Central memory CD4-positive, alpha-beta T cell (primary cell): ENCODE data around the gene ATP1A4.

ENCODE experiments used
- DNase-seq: peaks from one replicate; pipeline ENCODE4 v3.0.0; 2022

Gene ATP1A4

DNA sequence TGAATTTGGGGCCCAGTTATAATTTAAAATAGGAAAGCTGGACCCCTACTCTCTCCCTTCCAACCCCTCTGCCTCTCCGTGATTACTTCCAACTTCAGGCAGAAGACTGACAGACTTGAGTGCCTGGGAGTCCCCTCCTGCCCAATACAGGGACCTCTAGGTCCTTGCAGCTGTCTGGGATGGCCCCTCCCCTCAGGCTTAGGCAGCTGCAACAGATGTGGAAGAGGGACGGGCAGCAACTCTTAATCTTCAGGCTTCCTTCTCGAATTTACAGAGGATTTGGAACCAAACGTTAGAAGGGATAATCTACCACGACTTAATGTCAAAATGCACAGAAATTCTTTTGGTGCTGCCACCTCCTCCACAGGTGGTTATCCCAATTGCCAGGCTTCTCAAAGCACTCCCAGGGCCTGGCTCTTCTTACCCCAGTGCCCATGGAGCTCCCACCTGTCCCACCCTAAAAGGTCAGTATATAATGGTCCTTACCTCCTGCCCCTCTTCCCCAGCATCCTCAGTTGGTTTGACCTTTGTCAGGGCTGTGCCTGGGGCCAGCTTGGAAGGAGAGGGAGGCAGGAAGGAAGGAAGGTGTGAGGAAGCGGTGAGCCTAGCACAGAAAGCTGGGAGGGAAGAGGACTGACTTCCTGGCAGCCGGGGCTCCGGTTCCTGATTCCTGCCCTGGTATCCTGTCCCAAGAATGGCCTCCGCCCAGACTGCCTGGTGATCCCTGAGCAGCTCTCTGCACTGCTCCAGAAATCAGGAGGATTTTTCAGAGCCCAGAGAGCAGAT is 56.6 kb downstream of the ATP1A4 start:
- DNase-seq = no peak

DNA sequence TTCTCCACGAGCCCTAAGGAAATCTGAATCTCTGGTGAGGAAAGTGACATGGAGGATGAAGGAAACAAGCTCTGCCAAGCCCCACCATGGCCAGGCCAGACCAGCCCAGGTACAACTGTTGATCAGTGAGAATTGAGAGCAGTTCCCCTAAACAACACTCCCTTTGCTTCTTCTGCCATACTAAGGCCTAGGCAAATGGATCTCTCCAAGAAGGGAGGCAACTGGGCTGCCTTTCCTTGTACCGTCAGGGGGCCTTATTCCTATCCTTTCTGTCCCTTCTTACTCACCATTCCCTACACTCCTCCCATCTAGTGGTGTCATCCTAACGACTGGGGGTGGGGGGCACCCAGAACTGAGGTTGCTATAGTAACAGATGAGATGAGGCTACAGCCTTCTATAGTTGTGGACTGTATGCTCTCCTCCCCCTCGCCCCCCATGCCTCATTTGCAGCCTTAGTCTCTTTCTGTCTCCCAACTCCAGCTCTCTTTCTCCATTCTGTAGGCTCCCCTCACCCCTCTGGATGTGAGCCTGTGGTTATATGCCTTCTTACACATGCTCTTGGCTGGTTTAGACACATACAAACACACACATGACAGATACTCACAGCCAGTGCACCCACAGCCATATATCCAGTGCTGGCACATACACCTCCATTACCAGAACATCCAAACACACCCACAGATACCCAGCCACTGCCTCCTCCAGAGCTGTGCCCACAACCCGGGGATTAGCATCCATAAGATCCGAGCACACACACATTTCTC is 57.3 kb downstream of the ATP1A4 start:
- DNase-seq = no peak

DNA sequence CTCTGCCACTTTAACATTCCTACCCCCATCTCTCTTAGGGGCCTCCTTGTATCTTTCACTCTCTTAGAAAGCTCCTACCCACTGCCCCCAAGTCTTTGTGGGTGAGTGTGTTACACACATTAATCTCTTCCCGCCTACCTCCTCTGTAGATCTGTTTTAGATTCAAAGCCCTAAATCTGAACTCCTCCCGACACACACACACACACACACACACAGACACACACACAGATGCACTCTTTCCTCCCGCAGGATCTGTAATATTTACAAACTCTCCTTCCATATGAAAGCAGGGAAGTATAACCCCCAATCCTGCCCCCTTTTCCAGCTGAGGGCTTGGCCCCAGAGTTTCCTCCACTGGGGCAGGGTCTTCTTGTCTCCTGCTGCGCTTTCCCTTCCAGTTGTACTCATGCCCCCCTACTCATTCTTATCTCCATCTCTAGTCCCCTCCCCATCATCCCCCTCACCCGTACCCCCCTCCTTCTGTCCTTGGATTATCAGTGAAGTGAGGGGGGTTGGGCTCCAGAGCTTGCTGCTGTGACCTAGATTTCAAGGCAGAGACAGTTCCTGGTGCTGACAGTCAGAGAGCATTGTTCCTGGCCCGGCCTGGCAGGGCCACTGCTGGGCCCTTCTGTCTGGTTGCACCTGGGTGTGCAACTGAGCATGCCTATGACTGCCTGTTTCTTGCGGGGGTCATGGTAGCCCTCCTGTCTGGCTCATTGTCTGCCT is 58.1 kb downstream of the ATP1A4 start:
- no peak for DNase-seq

DNA sequence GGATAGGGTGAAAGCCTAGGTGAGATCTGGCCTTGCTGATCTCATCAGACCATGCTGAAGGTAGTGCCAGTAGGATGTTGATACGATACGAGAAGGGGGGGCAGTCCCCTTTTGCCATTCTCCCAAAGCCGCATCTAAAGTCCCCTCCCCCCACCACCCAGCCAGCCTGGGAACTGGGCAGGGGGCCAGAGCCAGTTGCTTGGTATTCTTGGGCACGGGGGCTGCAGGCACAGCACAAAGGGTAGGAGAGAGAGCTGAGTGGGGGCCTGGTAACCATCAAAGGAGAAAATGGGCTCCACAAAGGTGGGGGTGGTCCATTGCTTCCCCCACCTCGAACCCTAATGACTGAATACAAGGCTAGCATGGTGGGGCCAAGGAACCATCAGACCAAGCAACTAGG is 59.2 kb downstream of the ATP1A4 start:
- no peak for DNase-seq

DNA sequence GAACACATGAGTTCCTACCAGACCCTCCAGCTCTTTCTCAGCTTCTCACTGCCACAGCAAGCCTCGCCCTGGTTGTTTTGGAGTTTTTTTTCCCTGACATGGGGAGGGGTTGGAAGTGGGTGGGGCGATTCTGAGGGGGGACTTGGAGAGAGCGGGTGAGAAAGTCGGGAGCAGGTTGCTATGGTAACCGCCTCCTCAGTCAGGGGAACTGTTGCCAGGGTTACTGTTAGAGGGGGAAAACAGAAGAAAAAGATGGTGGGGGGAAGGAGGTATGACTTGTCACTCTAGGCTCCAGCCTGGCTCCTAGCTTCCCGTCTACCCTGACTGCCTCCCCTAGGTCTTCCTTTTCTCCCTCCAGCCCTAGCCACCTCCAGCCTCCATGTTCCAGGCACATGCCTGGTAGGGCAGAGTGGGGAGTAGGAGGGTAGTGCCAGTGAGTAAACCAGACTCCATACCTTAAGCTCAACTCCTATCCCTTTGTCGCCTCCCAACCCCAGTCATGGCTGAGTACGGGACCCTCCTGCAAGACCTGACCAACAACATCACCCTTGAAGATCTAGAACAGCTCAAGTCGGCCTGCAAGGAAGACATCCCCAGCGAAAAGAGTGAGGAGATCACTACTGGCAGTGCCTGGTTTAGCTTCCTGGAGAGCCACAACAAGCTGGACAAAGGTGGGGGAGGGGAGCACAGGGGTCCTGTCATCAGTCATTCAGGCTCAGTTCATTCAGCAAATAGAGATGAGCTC is 59.8 kb downstream of the ATP1A4 start:
- no peak for DNase-seq

DNA sequence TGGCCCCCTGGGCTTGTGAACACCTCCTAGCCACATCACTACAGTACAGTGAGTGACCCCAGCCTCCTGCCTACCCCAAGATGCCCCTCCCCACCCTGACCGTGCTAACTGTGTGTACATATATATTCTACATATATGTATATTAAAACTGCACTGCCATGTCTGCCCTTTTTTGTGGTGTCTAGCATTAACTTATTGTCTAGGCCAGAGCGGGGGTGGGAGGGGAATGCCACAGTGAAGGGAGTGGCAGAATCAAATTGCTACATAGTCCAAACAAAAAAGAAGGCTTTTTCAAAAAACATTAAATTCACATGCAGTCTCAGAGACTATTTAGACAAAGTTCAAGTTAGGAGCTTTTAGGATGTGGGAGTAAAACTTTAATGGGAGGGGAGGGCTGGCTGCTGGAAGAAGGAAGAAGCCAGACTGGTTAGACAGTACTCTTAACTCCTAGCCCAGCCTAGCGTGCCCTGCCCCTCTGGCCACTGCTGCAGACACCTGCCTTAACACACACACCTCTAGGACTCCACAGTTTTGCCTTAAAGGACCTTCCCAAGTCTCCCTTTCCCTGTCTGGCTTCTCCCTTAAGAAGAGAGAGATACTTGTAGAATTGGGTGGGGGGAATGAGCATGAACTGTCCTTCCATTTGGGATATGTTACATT is 63.2 kb downstream of the ATP1A4 start:
- no peak for DNase-seq

DNA sequence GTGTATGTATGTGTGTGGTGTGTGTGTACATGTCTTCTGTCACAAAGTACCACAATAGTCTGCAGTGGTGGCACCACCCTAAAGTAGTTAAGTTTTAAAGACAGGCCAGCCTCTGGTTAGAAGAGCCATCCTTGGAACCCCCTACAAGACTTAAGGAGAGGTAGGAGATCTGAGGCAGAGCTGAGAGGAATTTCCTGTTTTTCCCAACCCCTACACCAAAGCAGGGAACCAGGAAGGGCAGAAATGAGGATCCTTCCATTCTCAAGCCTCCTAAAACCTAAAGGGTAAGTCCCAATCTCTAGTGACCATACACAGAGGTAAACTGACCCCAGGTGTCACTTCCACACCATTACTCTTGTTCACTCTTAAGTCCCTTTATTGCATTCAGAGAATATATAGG is 64.9 kb downstream of the ATP1A4 start:
- DNase-seq = no peak

DNA sequence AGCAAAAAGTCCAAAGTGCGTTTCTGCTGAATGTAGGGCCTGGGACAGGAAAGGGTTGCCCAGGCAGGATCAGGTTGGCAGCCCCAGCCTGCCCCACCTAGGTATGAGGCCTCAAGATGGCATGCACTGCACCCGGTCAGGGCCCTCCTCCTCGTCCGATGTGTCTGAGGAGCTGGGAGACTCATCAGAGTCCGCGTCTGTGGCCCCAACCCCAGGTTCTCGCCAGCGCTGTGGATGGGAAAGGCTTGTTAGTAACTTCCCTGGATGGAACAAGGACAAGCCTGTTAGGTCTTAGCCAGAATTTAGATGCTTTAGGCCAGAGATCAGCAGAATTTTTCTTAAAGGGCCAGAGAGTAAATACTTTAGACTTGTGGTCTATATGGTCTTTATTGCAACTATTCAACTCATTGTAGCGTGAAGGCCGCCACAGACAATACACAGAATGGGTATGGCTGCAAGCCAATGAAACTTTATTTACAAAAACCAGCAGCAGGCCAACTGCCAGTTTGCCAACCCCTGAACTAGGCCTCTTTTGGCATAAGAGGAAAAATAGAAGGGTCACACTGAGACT is 66.2 kb downstream of the ATP1A4 start:
- DNase-seq = no peak

DNA sequence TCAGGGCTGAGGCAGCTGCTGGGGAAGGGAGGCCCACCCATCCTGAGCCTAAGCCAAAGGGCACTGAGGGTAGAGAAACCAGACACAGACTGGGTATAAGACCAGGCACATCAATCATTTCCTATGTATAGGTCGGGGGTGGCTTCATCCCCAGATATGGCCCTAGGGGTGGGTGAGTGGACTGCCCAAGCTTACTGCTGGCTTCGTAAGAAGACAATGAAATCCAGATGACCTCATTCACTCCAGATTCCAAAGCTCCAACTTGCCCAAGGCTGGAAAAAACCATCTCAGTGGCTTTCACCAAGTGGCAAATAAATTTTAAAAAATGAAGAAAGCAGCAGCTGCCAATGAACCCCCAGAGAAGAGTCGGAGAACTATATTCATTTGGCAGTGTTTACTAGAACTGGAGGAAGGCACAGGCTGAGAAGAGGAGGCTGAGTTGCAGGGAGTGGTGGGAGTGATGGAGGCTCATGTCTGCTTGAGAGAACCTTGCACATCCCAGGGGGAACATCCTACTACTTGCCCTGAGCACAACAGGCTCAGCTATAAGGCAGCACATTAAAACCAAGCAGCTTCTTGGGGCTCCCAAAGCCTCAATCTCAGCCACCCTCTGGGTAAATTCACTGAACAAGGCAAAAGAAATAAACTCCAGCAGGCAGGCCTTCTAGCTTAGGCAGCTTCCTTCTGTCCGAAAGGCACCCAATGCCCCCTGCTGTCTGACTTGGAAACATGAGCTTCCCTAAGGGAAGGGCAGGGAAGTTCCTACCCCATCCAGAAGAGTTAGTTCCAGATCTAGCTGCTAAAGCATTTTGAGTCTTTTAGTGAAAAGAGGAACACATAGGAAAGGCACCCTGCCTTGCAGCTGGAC is 67.9 kb downstream of the ATP1A4 start:
- no peak for DNase-seq

DNA sequence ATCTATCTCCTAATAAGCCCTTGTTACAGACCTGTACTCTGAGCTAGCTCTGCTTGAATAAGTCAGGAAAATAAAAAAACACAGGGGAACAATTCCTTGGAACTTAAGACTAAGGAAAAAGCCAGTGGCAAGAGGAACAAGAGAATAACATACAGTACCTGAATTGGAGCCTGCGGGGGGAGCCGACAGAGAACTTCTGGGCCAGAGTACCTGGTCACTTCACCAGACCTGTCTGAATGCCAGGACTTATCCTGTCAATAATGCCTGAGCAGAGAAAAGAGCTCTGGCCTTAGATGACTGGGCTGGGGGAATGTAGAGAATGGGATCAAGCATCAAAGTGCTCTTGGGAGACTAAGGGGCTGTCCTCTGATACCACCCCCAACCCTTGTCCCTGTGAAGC is 68.9 kb downstream of the ATP1A4 start:
- DNase-seq = no peak

DNA sequence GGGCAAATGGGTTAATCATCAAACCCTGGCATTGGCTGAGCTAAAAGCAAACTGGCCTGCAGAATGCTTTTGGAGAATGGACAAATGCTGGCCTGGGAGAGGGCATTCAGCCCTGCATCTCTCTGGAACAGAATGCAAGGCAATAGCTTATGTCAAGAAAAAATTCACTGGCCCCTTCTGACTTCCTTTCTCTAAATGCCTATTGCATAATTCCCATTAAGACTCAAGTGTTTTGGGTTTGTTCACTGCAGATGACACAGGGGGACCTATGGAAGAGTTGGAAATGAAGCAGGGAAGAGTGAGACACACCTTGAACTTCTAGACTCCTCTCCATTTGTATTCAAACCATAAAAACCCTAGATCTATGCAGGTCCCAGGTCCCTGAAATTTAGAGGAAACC is 69.7 kb downstream of the ATP1A4 start:
- no peak for DNase-seq

DNA sequence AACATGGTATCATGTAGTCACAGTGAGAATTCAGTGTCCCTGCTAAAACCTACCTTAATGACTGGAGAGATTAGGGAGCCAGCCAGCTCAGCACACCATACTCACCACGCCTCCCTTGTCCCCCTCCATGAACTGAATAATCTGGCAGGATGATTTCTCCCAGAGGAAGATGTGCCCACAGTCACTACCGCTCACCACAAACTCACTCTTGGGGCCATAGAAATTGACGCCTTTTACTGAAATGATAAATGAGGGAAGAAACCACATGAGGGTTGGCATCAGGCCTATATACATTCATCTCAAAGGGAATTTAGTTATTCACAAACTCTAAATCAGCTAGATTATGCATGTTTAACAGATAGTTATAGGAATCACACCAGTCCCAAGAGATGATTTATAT is 71.1 kb downstream of the ATP1A4 start:
- DNase-seq = no peak

DNA sequence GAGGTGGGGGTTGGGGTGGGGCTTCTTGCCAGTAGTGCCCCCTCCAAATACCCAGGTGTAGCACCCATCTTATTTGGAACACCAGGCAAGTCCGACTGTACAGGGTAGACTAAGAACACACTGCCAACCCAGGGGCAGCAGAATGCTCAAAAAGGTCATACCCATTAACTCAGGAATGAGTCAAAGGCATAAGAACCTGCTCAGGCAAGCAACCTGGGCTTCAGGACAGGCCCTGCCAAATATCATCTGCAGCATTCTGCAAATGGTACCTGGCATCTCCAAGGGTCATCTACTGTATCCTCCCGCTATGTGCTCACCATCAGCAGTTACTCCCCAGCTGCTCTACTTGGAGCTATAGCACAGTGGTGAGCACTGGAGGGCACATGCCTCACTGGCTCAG is 73.2 kb downstream of the ATP1A4 start:
- no peak for DNase-seq

DNA sequence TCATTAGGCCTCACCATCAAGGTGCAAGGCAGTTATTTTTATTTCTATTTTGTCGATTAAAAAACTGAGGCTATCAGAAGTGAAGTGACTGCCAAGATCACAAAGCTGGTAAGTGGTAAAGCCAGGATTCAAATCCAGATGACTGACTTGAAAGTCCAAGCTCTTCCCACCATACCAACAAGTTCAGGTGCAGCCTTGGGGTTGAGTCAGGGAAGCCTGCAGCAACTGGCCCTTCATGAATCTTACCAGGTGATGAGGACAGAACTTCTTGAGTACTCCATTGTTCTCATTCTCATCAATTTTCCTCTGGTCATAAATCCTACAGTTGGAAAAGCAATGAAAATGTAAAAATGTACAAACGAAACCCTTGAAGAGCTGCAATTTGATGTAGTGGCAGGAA is 73.9 kb downstream of the ATP1A4 start:
- DNase-seq = no peak

DNA sequence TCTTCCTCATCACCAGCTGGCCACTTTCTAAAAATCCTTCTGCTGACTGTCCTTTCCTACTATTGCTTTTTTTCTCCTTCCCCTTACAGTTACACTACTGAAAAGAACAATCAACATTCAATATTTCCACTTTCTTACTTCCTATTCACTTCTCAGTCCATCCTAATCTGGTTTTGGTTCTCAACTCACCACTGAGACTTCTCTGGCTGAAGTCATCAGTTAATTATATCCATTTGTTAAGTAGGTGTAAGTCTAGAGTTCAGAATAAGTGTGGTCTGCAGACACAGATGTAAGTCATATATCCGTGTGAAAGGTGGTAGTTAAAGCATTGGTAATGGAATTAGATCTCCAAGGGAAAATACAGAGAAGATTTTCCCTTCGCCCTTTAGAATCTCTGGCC is 75.2 kb downstream of the ATP1A4 start:
- DNase-seq = no peak

DNA sequence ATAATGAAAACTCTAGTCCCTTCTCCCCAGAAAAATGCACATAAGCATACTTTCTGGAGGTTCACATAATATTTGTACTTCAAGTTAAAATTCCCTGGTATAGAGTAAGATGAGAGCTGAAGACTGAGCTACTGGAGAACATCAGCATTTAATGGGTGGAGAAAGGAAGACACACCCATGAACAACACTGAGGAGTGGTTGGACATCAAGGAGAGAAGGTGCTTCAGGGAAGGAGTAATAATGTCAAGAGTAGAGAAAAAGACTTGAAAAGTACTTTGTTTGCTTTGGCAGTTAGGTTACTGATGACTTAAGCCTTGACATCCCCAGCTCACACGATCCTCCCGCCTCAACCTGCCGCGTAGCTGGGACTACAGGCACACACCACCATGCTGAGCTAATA is 75.6 kb downstream of the ATP1A4 start:
- DNase-seq = no peak

DNA sequence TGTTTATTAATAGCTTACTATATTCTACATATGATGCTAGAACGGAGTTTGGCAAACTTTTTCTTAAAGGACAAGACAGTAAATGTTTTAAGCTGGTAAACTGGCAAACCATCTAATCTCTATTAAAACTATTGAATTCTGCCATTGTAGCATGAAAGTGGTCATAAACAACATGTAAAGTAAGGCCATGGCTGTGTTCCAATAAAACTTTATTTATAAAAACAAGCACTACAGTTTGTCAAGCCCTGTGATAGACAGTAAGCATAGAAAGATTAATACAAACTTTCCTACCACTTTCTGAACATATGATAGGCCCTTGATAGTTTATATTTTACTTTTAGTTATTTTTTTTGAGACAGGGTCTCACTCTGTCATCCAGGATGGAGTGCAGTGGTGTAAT is 76.2 kb downstream of the ATP1A4 start:
- no peak for DNase-seq

DNA sequence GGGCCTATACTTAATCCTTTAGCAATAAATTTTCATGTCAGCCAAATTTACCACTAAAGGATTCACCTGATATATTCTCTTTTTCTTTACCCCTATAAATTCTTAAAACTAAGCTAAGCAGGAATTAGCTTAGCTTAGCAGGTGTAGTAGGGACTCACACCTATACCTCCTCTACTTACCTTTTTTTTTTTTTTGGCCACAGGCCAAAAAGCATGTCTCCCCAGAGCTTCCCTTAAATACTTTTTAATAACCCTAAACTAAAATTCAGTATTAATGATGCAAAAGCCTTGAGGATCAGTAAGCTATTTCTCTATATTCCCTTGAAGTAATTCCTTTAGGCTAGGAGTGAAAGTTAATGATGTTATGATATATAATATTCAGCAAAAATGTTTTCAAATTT is 77.0 kb downstream of the ATP1A4 start:
- no peak for DNase-seq

DNA sequence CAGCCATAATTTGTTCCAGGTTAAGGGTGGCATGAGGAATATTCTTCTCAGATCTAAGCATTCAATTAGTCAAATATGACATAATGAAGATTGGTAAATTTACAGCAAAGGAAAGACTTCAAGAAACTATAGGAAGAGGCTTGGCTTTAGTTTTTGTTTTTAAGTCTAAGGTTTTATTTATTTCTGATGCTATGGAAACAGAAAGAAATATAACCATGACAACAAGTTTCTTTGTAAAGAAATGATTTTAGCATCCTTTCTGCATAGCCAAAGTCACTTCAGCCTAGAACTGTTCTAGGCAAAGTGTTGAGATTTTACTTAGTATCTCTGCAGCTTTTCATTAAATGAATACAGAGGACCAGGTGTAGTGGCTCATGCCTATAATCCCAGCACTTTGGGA is 81.5 kb downstream of the ATP1A4 start:
- DNase-seq = no peak
